Activated naive CD4-positive, alpha-beta T cell treated with anti-CD3 and anti-CD28 coated beads, Interleukin-2, amount 50 U/mL, for 16 hours (primary cell): ENCODE results near the gene MGA.
A peak's percentile ranks its signal among the peaks of the same experiment; 100 is the strongest.

Experiments used
- DNase-seq: peaks from one replicate; pipeline ENCODE4 v3.0.0-alpha.2; 2020

Gene MGA

GRCh38 chr15:41660235-41661077 is at the start of gene MGA:
Gene MGA (plus strand): TSS chr15:41660405.
- DNase-seq, result peak; percentile 89

DNA sequence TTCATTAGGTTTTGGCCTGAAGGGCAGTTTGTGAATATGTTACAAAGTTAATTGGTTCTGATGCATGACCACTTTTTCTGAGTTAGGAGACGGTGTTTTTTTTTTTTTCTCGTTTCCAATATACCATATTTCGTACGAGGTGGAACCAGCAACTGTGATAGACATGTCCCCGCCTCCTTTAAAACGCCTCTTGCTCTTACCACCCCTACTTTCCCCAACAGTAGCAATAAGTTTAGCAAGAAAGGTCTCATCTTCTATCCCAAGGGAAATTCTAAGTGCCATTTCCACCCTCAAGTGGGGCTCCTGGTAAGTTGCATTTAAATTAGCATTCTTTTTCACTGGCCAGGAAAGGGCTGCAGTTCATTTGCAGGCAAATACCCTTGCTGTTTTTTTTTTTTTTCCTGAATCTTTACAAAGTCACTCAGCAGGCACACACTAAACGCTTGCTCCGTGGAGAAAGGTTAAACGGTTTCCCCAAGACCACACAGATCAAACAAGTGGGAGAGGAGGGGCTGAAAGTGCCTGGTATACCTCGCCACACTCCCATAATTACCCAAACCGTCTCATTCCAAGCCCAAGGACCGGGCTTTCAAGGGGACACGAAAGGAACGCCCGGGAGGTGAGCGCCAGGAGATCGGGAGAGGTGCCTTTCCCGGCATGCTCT is 39.5 kb upstream of the MGA start:
- no peak for DNase-seq

GRCh38 chr15:41621200-41622193 is 38.7 kb upstream of the MGA start:
- DNase-seq, result peak; percentile 84

DNA sequence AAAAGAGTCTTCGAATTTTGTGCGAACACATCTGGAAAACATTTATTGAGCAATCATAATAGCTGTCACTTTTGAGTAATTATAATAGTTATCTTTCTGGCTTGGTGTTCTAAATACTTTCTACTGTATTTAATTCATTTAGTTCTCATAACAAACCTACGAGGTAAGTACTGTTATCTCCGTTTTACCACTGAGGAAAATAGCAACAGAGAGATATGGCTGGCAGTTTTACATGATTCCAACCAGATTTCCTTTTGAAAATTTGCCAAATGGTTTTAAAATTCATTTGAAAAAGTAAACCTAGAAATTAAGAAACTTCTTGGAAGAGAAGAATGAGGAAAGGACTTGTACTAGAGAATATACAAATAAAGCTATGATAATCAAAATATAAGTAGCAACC is 37.3 kb upstream of the MGA start:
- DNase-seq, result no peak

DNA sequence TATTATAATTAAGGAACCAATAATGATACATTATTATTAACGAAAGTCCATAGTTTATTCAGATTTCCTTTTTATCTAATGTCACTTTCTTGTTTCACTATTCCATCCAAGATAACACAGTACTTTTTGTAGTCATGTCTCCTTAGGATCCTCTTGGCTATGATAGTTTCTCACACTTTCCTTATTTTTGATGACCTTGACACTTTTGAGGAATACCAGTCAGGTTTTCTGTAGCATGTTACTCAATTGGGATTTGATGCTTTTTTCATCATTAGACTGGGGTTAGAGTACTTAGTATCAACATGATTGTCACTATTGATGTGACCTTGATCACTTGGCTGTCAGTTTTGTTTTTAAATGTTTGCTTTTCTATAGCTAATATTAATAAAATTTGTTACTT is 33.0 kb upstream of the MGA start:
- no peak for DNase-seq

GRCh38 chr15:41629463-41629862 is 30.7 kb upstream of the MGA start:
- no peak for DNase-seq

DNA sequence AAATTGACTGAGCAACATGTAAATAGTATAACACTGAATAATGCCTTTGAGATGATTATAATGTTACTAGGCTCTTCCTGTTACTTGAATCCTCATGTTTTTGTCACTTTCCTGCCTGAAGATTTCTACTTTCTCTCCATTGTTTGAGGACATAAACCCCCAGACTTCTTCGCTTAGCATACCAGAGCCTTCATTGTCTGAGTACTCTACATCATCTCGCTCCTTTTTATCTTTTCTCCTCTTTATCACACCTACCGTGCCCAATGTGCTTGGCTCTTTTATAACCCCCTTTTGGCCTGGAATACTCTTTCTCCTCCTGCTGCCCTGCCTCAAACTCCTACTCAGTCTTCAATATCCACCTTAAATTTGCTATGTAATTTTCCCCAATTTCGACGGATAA is 30.3 kb upstream of the MGA start:
- DNase-seq, result no peak

GRCh38 chr15:41630616-41631217 is 29.5 kb upstream of the MGA start:
- DNase-seq, result no peak

- DNase-seq, result no peak
These were observed 28.2 kb upstream of the MGA start for GRCh38 chr15:41631880-41632470.

DNA sequence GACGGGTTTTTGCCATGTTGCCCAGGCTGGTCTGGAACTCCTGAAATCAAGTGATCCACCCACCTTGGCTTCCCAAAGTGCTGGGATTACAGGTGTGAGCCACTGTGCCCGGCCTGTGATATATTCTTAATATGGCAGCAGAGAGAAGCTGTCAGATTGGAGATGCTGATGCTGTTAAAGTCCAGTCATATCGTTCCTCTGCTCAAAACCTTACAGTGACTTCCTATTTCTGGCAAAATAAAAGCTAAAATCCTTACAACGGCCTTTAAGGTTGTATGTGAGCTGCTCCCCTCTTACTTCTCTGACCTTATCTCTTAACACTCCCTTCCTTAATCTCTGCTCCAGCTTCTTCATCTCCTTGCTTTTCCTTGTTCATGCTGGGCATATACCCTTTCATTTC is 26.6 kb upstream of the MGA start:
- DNase-seq, result no peak

DNA sequence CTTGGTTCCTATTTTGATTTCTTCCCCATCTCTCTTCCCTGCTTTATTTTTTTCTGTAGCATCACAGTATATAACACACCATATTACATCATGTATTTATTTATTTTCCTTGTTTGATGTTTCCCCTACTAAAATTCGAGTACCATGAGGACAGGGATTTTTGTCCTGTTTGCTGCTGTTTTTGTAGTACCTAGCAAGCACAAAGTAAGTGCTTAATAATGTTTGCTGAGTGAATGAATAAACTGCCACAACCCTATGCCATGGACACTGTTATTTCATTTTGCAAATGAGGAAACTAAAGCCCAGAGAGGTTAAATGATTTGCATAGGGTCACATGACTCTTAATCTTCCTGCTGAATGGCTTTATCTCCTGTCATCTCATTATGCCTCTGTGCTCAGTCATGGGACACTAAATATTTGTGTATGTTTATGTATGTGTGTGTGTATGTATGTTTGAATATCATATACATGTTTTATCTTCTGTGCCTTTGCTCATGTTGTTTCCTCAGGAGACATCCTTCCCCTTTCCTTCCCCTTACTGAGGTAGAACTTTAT is 26.1 kb upstream of the MGA start:
- no peak for DNase-seq

DNA sequence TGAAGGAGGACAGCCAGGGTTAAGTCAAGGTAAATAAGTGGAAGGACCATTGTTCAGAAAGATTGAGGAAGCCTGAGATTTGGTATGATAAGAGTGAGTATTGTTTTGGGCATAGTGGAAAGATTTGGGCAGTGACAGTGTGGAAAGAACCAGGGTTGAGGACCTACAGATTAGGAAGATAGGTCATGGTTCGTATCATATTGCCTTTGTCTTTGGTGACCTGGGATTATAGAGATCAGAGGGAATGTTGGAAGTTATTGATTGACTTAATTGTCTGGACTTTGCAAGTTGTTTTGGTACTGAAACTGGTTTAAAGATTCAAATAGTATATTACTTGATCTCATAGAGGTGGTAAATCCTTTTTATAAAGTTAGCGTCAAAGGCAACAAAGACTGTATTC is 23.1 kb upstream of the MGA start:
- no peak for DNase-seq

GRCh38 chr15:41640985-41641384 is 19.2 kb upstream of the MGA start:
- DNase-seq, result no peak

- no peak for DNase-seq
These were observed 12.9 kb upstream of the MGA start for GRCh38 chr15:41647262-41647661.

GRCh38 chr15:41648097-41648496 is 12.1 kb upstream of the MGA start:
- no peak for DNase-seq

DNA sequence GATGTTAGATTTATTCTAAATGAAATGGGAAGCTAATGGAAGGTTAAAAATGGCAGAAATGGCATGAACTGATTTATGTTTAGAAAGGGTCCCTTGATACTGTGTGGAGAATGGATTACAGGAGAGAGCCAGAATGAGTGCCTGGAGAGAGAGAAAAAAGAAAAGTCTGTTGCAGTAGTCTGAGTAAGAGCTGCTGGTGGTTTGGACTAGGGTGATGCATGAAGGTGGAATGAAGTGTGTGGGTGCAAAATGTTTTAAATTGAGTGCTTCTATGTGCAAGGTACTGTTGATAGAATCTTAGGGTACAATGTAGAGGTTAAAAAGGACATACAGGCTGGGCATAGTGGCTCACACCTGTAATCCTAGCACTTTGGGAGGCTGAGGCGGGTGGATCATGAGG is 11.4 kb upstream of the MGA start:
- no peak for DNase-seq

DNA sequence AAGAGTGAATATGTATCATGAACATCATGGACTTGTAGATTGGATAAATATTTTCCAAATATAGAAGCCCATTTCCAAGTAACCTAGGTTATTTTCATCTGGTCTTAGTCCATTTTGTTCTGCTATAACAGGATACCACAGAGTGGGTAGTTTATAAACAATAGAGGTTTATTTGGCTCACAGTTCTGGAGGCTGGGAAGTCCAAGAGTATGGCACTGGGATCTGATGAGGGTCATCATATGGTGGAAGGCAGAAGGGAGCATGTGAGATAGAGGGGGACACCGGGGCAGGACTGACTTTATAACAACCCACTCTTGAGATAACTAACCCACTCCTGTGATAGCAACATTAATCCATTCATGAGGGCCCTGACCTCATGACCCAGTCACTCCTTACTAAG is 9.4 kb upstream of the MGA start:
- DNase-seq, result no peak

DNA sequence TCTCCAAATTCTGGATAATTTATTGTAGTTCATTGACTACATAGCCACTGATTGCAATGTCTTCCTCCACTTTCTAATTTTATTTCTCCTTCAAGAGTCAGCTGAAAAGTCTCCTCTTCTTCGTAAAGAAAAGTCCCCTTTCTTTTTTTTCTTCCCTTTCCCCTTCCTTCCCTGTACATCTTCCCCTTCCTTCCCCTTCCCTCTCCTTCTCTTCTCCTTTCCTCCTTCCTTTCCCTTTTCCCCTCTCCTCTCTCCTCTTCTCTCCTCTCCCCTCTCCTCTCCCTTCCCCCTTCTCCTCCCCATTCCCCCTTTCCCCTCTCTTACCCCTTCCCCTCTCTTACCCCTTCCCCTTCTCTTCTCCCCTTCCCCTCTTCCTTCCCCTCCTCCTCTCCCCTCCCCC is 8.8 kb upstream of the MGA start:
- no peak for DNase-seq

- no peak for DNase-seq
These were observed 6.4 kb upstream of the MGA start for GRCh38 chr15:41653760-41654159.

- no peak for DNase-seq
These were observed 4.5 kb upstream of the MGA start for GRCh38 chr15:41655716-41656115.

DNA sequence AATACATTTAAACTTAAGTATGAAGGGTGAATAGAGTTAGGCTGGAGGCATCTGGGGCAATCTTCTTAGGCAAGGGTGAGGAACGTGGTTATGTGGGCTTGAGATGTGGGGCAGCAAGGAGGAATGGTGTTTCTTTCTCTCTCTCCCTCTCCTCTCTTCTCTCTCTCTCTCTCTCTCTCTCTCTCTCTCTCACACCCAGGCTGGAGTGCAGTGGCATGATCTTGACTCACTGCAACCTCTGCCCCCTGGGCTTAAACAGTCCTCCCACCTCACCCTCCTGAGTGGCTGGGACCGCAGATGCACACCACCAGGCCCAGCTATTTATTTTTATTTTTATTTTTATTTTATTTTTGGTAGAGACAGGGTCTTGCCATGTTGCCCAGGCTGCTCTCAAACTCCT is 4.0 kb upstream of the MGA start:
- no peak for DNase-seq

GRCh38 chr15:41658689-41659088 is 1.5 kb upstream of the MGA start:
- DNase-seq, result no peak
